GM19455 (cell line): ENCODE results near the gene TGFBRAP1.
"Not testable (repeated sequence)": the region's sequence is repeated elsewhere in the genome, so short reads cannot be mapped to it uniquely, and the experiment has no call there.

Experiments
- ATAC-seq: cut with Tn5 transposase; IDR thresholded peaks from one replicate; pipeline ENCODE4 v1.9.1; 2021; ENCODE audit not compliant: unreplicated experiment

TGFBRAP1 gene

DNA sequence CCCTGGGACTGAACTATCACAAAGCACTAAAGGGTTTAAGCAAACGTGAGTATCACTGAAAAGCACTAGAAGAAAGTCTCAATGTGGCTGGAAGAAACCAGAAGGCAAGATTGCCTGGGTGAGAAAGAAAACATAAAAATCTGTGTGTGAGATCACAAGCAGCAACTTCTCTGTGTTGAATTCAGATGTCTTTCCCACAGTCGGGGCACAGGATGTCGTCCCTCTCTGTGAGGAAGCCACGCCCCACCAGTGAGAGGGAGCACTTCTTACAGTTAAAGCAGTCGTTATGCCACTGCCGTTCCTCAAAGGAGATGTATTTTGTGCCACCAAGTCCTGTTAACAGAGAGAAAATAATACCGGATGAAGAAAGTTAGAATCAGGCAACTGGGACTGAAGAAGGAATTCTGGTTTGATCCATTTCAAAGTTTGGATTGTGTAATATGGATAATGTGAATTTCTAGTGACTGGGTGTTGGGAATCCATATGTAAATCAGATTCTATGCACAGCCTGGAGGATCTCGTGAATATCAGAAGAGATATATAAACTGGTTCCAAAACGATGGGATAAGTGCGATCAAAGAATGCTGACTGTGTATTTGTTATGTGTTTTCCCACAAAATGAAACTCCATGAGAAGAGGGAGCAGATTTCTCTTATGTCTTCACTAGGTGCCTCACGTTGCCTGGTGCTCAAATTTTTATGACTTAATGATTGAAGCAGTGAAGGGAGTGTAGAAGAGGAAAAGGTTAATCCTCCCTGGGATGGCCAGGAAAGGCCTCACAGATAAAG is 31.8 kb upstream of the TGFBRAP1 start:
- ATAC-seq, result no peak

DNA sequence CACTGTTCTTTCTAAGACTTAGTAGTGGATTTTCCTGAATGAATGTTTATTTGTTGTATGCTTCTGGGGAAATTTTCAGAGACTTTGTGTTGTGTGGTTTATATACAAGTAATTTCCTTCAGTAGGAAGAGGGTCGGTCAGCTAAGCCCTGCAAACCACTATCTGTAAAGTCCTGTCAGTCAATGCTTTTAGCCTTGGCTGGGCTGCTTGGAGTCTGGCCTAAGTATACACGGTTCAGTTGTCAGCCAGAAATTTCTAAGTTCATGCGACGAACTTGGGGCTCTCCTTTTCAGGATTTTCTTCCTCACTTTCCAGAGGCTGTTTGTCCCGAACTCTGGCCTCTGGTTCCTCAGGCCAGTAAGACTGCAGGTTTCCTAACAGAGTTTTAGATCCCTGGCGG is 29.1 kb upstream of the TGFBRAP1 start:
- no peak for ATAC-seq

DNA sequence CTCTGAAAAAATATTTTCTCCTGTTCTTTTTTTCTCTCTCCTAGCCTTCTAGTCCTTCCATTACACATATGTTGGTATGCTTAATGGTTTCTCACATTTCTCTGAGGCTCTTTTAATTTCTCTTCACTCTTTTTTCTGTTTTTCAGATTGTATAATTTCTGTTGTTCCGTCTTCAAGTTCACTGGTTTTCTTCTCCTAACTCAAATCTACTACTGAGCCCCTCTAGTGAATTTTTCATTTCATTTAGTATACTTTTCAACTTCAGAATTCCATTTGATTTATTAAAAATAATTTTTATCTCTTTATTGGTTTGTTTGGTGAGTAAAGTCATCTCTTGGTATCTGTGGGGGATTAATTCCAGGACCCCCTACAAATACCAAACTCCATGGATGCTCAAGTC is 27.6 kb upstream of the TGFBRAP1 start:
- no peak for ATAC-seq

DNA sequence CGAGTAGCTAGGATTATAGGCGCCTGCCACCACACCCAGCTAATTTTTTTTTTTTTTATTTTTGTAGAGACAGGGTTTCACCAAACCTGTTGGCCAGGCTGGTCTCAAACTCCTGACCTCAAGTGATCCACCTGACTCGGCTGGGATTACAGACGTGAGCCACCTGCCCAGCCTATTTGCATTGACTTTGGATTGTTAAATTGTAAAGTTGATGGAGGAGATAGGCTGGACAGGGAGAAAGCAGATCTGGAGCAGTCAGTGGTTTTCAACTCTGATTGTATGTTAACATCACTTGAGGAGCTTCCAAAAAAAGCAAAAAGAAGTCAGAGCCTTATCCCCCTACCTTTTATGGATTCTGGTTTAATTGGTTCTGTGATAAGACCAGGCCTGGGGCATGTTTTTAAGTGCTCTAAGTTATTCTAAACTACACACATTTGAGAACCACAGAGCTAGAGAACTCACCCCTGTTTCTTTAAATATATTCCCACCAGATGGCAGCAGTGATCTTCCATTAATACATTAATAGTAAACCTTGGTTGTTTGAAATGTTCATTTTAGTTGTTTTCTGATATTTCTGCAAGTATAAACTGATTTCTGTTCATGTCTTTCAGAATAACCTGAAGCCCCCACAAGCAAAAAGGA is 15.3 kb upstream of the TGFBRAP1 start:
- no peak for ATAC-seq

DNA sequence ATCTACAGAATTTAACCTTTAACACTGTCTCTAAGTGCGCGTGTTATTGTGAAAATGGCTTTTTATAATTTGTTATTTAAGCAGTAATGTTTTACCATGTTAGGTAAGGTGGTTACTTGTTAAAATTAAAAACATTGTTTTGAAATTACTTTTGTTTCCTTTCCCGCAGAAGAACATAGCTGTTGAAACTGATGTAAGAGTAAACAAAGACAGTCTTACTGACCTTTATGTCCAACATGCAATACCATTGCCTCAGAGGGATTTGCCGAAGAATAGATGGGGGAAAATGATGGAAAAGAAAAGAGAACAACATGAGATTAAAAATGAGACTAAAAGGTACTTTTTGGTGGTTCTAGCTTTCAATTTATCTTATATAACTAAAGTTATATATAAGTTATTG is 9.9 kb upstream of the TGFBRAP1 start:
- ATAC-seq, result no peak

DNA sequence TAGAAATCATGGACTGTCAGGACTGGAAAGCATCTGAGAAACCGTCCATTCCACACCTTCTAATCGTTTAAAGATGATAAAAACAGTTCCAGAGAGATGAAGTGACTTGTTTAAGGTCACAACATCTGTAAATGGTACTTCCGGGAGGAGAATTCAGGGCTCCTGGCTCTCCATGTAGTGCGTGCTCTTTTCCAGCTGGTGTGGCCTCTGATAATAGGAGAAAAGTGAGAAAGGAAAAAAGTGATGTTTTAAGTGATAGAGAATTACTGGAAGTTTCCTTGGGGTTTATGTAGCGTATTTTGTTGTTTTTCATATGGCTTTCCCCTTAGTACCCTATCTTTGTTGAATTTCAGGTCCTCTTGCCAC is 8.5 kb upstream of the TGFBRAP1 start:
- peak; percentile 24 for ATAC-seq

DNA sequence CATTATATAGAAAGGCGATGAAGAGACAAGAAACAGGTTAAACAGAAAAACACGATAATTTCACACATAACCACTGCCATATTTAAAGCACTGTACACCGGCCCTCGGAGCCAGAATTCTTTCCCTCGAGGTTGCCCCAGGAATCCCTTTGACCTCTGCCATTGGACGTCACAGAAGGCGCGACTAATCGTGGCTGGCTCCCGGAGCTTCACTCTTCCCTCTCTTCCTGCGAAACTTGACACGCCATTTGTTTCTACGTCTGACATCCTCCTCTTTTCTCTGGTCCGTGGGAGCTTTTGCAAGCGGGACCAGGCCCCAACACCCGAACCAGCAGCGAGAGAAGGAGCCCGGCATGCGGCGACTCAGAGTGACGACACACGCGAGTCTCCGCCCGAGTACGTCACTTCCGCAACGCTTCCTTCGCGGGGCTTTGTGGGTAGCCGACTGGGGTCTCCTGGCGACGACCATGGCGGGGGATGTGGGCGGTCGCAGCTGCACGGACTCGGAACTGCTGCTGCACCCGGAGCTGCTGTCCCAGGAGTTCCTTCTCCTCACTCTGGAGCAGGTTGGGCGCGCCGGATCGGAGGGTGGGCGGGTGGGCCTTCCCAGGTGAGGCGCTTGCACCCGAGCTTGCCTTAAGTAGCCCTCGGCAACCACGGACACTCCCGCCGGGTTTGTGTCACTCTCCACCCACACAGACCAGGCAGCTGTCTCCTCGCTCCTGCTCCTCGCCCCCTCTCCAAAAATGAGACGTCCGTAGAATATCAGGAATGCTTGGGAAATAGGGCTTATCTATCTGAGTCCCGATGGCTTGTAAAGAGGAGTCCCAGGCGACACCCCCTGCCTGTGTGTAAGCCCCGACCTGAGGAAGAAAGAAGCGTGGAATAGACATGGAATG is 7.8 kb upstream of the TGFBRAP1 start, which contains the start of gene C2orf49:
TSS of gene C2orf49 (plus strand) at position 419 of the 898 bp plus-strand sequence. CDS start at position 467, 48 bp downstream.
- ATAC-seq, result peak; percentile 92

DNA sequence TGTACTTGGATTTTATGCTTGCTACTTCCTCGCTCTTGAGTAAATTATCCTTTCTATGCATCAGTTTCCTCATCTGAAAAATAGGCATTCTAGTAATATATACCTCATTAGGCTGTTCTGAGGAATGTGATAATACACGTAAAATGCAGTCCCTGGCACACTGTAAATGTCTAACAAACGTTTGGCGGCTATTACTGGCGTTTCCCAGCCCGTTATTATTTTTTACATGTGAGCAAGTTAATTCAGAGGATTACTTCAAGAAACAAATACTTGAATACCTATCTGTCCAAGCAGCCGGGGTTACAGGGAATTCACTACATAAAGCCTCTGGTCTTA is 7.2 kb upstream of the TGFBRAP1 start:
- no peak for ATAC-seq

DNA sequence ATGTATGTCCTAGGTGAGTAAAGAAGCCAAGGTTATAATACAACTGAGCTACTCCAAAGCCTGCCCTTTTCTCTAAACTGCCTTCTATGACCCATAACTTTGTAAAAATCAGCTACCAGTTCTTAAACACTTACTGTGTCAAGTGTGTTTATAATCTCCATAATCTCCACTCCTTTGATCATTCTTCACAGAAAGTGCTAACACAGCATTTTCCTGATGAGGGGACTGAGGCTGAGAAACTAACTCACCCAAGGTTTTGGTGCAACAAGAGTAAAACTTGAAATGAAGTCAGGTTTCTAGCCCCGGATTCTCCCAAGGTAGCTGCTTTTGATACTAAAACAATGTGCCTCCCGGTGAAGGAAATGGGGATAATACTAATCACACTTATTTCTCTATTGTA is 5.9 kb upstream of the TGFBRAP1 start:
- no peak for ATAC-seq

DNA sequence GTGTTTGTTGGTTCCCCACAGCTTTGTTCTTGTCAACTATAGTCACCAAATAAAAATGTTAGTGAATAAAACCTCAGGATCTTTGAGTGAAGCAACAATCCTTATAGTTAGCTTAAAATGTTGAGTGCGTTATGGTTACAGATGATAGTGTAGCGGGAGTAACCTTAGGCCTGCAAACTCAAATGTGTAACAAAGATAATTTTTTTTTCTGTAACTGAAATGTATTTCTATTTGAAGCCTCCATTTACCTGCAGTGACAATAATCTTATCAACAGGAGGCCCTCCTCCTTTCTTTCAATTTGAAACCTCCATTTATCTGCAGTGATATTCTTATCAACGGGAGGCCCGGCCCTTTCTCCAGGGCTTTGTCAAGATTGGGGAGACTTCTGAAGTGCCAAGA is 4.7 kb upstream of the TGFBRAP1 start:
- ATAC-seq, result no peak

DNA sequence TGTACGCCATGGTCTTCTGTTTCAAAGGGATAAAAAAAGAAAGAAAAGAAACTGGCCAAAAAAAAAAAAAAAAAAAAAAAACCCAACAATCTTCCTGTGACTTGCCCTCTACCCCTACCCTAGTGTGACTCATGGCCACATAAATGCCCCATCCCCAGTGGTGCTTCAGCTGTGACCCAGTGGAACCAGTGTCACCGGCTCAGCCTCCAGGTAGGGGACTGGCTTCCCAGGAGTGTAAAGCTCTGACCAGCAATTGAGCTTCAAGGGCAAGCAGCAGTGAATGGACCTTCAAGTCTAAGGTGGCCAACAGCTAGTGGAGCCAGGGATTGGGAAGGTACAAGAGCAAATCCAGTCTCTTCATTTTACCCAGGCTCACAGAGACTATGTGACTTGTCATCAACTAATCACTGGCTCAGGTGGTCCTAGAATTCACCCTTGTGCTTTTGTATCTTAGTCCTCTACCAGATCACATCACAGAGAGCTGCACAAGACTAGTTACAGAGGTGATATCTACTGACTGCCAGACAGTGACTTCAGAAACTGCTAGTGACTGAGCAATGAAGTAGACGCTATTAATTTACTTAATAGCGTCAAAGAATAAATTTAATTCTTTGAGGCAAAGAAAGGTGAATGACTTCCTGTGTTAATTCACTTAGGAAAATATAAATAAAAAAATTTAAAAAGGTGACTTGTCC is 1.3 kb upstream of the TGFBRAP1 start:
- ATAC-seq, result no peak

DNA sequence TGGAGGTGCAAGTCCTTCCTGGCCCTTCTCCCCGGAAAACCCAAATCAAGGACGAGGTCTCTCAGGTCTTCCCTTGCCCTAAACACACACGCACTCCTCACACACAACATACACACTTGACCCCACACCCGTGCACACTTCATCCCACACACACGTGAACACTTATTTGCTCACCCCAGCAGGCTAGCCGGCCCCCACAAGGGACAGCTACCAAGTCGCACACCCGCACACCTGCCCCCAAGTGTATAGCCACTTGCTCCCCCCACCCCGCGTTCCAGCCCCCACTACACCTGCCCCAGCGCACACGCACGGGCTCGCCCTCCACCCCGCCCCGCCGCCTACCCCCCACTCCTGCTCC is 359 bp downstream of the TGFBRAP1 start:
- peak; percentile 8 for ATAC-seq

DNA sequence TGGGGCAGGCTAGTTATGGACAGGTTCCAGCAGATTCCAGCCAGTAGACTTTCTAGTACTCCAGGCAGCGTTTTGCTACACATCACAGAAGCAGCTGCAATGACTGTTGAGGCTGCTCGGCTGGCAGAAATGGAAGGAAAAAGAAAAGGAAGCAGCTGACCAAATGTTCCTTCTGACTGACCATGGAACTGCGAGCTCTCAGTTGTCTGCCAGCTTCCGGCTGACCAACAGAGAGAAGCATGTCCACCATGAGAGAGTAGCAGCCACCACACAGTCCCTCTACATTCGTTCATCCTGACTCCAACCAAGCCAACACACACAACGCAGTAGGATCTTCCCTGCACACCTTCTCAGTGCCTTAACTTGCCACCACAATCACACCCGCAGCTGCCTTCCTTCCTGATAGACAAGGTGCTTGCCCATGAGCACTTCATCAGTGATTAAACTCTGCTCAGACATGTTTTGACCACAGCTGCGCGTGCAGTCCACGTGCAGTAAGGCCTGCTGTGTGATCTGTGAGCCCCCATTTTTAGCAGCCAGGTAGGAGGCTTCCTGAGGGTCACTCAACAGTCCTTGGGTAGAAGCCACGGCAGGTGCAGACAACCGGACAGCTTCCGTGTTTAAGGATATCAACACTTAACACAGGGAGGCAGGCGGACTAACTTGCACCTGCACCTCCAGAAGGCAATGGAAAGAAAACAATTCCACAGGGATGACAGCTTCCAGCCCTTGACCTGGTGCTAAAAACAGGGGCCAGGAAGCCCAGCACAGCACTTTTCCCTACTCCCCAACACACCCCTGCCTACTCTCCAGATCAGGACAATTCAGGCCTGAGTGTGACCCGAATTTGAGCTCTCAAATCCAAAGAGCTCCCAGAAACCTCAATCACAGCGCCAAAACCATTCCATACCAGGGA is 996 bp downstream of the TGFBRAP1 start:
- no peak for ATAC-seq

DNA sequence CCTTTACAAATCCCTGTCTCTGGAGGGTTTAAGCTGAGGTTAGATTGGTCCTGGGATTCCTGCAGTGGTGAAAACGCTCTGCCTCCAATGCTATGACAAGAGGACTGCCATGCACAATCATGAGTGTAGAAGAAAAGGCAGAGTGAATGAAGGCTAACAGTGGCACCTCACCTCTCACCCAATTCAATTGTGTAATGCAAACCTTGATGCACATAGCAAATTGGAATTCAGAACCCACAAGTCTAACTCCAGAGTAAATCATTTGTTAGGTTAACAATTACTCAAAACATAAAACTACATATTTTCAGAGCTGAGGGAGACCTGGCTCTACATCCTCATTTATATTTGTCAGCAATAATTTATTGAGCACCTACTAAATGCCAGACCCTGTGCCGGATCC is 1.8 kb downstream of the TGFBRAP1 start:
- no peak for ATAC-seq

DNA sequence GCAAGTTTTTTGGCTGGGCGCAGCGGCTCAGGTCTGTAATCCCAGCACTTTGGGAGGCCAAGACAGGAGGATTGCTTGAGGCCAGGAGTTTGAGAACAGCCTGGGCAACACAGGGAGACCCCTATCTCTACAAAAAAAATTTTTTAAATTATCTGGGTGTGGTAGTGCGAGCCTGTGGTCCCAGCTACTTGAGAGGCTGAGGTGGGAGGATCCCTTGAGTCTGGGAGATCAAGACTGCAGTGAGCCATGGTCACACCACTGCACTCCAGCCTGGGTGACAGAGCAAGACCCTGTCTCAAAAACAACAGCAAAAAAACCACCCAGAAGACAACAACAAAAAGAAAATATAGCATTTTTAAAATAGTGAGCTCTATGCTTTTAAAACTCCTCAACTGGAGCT is 2.3 kb downstream of the TGFBRAP1 start:
- not testable (repeated sequence) for ATAC-seq

DNA sequence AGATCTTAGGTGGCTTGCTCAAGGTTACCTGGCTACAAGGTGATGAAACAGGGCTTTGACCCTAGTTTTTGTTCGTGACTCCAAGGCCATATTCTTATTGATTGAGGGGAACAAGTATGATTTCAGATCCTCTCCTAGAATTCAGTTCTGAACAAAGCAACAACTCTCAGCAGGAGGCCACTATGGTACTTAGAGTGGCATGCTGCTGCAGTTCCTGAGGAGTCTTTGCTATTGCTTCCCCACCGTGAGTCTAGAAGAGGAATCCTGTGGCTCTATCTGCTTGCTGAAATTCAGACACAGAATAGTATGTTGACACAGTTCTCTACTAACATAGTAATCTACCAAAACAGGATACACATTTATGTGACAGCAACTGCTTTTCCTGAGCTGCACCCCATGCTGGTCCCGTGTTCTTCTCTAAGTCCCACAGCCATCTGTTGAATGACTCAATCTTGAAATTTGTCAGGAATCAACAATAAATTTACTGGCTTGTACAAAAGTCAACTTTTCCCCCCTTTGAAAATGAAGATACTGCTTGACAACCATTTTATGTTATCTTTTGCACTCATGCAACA is 4.1 kb downstream of the TGFBRAP1 start:
- no peak for ATAC-seq

DNA sequence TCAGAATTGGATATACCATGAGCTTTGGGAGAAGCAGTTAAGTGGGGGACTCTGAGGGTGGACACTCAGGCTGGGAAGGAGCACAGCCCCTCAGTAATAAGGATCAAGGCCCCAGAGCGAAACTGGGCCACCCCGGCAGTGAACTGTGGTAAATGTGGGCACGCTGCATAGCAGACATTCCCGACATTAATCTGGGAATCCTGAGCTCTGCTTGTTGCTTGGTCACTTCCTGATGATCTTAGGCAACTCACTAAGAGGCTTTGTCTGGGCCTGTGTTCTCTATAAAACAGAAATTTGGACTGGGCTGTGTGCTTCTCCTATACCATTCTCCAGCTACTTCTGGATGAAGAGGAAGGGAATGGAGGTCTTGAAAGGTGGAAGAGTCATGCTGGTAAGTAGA is 4.8 kb downstream of the TGFBRAP1 start:
- ATAC-seq, result no peak

DNA sequence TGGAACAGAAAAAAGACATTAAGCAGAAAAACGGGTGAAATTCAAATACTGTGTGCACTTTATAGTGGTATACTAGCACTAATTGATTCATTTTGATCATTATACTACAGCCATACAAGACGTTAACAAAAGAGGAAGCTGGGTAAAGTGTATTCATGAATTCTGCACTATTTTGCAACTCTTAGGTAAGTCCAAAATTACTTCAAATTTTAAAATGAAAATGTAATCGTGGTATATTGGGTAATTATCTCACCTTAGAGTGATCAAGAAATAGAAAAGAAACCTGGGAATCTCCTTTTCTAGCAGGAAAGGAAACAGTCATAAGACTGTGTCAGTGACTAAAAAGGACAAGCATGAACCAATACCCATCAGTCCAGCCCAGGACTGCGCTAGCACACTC is 5.4 kb downstream of the TGFBRAP1 start:
- ATAC-seq, result no peak

DNA sequence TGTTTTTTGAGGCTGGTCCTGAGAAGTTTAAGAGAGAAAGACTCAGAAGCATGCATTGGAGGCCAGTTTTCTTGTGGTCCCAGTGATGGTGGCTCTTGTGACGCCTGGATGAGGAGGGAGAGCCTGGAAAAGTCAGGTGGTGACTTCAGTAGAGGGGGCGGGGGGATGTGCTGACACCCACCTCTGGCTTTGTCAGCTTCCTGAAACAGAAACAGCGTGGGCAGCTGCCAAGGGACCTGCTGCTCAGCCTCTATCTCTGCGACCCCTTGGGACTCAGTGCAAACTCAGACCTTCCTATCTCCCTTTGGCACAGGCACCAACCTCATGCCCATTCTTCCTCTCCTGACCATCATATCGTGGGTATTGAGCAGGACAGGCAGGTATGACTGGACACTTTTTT is 6.4 kb downstream of the TGFBRAP1 start:
- no peak for ATAC-seq
